GM12878 (cell line): ENCODE data around the gene FSHR.

Experiments
- CTCF ChIP-seq, 3 experiments: IDR thresholded peaks in 2 of 3; conservative IDR thresholded peaks in 1 of 3; 2 replicates each; pipeline ENCODE4 v1.5.1; 2011; ENCODE audit warnings: low read depth in 3 of 3, low read length in 3 of 3, mild to moderate bottlenecking in 3 of 3, control low read depth in 2 of 3, moderate library complexity in 2 of 3, inconsistent platforms in 1 of 3, mixed read lengths in 1 of 3; ENCODE audit not compliant: control insufficient read depth in 2 of 3, insufficient read depth in 1 of 3; ENCODE audit errors: extremely low read depth in 1 of 3
- EP300 ChIP-seq, 2 experiments: fragments of 150-350 bp in 1 of 2; IDR thresholded peaks; 2 replicates each; pipeline ENCODE4 v1.6.1; 2011 to 2012; ENCODE audit warnings: low read depth in 2 of 2, low read length in 2 of 2, borderline replicate concordance in 1 of 2, improper control_type of control experiment in 1 of 2, inconsistent platforms in 1 of 2; ENCODE audit not compliant: control insufficient read depth in 1 of 2
- MXI1 ChIP-seq: fragments of 150-350 bp; IDR thresholded peaks from 2 replicates; pipeline ENCODE4 v1.6.1; 2011; ENCODE audit warnings: low read depth, mild to moderate bottlenecking, inconsistent platforms, low read length, improper control_type of control experiment
- MYC ChIP-seq: IDR thresholded peaks from 2 replicates; pipeline ENCODE4 v1.6.1; 2011; ENCODE audit warnings: mild to moderate bottlenecking, low read length, moderate library complexity, inconsistent platforms; ENCODE audit not compliant: insufficient read depth, insufficient replicate concordance, insufficient read length, severe bottlenecking
- RCOR1 ChIP-seq: conservative IDR thresholded peaks from 2 replicates; pipeline ENCODE4 v1.6.1; 2012; ENCODE audit warnings: low read depth, low read length, improper control_type of control experiment
- ZNF274 ChIP-seq: IDR thresholded peaks from one replicate; pipeline ENCODE4 v1.8.0; 2011; ENCODE audit not compliant: insufficient read length, insufficient read depth

GRCh38 chr2:48978131-48978530 is 176.2 kb downstream of the FSHR start:
- TF ChIP-seq MXI1 (no peak), CTCF (IDR thresholded peaks at IDR 0.05 in 2 of 3, conservative IDR thresholded peaks at IDR 0.05 in 1 of 3; ENCODE audit: control insufficient read depth in 2 of 3, extremely low read depth in 1 of 3, insufficient read depth in 1 of 3, low read depth in 3 of 3, low read length in 3 of 3) (no peak), EP300 (IDR thresholded peaks at IDR 0.05; ENCODE audit: borderline replicate concordance in 1 of 2, control insufficient read depth in 1 of 2, low read depth in 2 of 2, low read length in 2 of 2) (no peak), RCOR1 (no peak), ZNF274 (no peak), MYC (no peak)
